ENCODE data around the gene RAB14. TPM values are rescaled to one million over a fixed set of nuclear protein-coding genes. Genes with fewer than 3 reads are reported as not detected.

The RAB14 gene
- total and polyA plus RNA-seq, 2 donors = 23.1 to 49.0 TPM

DNA sequence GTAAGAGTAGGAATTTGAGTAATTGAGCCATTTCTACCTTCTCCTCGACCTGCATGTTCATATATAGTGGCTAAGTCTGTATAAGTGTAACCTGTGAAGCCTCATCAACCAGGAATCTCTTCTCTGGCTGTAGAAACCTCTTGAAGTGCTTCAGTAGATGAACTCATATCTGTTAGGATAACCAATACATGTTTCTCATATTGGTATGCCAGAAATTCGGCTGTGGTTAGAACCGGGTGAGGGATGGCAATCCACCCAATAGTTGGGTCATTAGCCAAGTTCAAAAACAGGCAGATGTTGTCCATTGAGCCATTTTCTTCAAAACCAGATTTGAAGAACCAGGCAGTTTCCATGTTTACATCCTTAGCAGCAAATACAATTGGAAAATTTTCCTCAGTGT is 37.4 kb upstream of the RAB14 start:
- DNase-seq (ENCODE audit: low read depth in 6 of 9, low spot score in 9 of 9) = no peak
- Histone ChIP-seq H3K27me3 (ENCODE audit: control insufficient read depth in 2 of 2, insufficient read depth in 1 of 2, low read length in 1 of 2) (no peaks in the 10 kb centered on the region), H3K36me3 (ENCODE audit: control insufficient read depth in 2 of 2, insufficient read depth in 2 of 2, low read length in 1 of 2) (no peaks in the 10 kb centered on the region), H3K4me3 (ENCODE audit: low read length in 2 of 2) (no peak overlapping the region), H3K4me1 (ENCODE audit: control insufficient read depth in 2 of 2, insufficient read depth in 2 of 2, low read length in 2 of 2) (peaks cover 0 to 3% of the 10 kb centered on the region in 2 donors), H3K27ac (ENCODE audit: low read depth in 1 of 2, low read length in 1 of 2) (no peak overlapping the region), H3K9me3 (ENCODE audit: control insufficient read depth in 2 of 2, insufficient read depth in 1 of 2, low read length in 1 of 2) (no peaks in the 10 kb centered on the region)
- 95% methylated on average over 3 of the region's 3 CpGs for WGBS

DNA sequence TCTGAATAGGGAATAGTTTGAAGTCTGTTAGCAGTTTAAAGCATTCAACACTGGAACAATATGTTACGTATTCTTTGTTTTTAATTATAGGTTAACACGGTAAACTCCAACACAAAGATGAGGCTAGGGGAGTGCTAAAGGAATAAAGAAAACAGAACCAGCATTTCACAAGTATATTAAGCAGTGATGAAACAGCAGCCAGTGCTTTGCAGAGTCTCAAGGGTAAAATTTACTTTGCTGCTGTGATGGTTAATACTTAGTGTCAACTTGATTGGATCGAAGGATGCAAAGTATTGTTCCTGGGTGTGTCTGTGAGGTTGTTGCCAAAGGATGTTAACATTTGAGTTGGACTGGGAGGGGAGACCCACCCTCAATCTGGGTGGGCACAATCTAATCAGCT is 36.2 kb upstream of the RAB14 start:
- Histone ChIP-seq H3K27me3 (ENCODE audit: control insufficient read depth in 2 of 2, insufficient read depth in 1 of 2, low read length in 1 of 2) (no peaks in the 10 kb centered on the region), H3K36me3 (ENCODE audit: control insufficient read depth in 2 of 2, insufficient read depth in 2 of 2, low read length in 1 of 2) (no peaks in the 10 kb centered on the region), H3K4me1 (ENCODE audit: control insufficient read depth in 2 of 2, insufficient read depth in 2 of 2, low read length in 2 of 2) (peaks cover 0 to 3% of the 10 kb centered on the region in 2 donors), H3K27ac (ENCODE audit: low read depth in 1 of 2, low read length in 1 of 2) (no peak overlapping the region), H3K9me3 (ENCODE audit: control insufficient read depth in 2 of 2, insufficient read depth in 1 of 2, low read length in 1 of 2) (no peaks in the 10 kb centered on the region), H3K4me3 (ENCODE audit: low read length in 2 of 2) (no peak overlapping the region)
- WGBS = 98% methylated on average over 3 of the region's 3 CpGs
- no peak for DNase-seq (ENCODE audit: low read depth in 6 of 9, low spot score in 9 of 9)

DNA sequence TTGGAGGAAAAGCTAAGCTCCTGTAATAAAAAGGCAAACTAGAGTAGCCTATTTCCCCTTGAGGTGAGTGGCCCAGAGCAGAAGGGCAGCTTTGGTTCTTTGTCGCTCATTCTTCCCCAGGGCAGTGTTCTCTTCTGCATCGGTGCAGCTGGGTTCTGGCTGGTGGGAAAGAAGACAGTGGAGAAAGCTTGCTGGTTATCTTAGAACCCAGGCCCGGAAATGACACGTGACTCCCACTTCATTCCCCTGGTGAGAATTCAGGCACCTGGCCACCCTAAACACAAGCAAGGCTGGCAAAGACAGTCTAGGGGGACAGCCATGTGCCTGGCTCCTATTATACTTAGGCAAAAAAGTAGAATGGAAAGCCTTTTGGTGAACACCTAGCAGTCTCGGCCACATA is 33.8 kb upstream of the RAB14 start:
- no peak for DNase-seq (ENCODE audit: low read depth in 6 of 9, low spot score in 9 of 9)
- Histone ChIP-seq H3K9me3 (ENCODE audit: control insufficient read depth in 2 of 2, insufficient read depth in 1 of 2, low read length in 1 of 2) (no peaks in the 10 kb centered on the region), H3K4me3 (ENCODE audit: low read length in 2 of 2) (no peak overlapping the region), H3K27ac (ENCODE audit: low read depth in 1 of 2, low read length in 1 of 2) (no peak overlapping the region), H3K36me3 (ENCODE audit: control insufficient read depth in 2 of 2, insufficient read depth in 2 of 2, low read length in 1 of 2) (no peaks in the 10 kb centered on the region), H3K4me1 (ENCODE audit: control insufficient read depth in 2 of 2, insufficient read depth in 2 of 2, low read length in 2 of 2) (peaks cover 0 to 3% of the 10 kb centered on the region in 2 donors), H3K27me3 (ENCODE audit: control insufficient read depth in 2 of 2, insufficient read depth in 1 of 2, low read length in 1 of 2) (no peaks in the 10 kb centered on the region)
- 96% methylated on average over 5 of the region's 5 CpGs for WGBS

DNA sequence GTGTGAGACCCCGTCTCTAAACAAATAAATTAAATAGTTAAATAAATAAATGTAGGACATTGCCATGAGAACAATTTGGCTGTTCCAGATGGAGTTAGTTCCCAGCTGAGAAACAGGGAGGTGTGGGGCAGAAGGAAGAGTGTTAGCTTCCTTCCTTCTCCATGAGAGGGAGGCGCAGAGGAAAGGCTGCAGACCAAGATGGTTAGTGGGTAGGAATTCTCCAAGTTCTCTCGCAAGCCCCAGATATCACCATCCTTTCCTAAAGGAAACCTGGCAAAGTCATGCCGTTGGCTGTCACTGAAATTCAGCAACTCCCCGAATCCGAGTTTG is 33.1 kb upstream of the RAB14 start:
- Histone ChIP-seq H3K4me1 (ENCODE audit: control insufficient read depth in 2 of 2, insufficient read depth in 2 of 2, low read length in 2 of 2) (no peaks in the 10 kb centered on the region), H3K9me3 (ENCODE audit: control insufficient read depth in 2 of 2, insufficient read depth in 1 of 2, low read length in 1 of 2) (no peaks in the 10 kb centered on the region), H3K27me3 (ENCODE audit: control insufficient read depth in 2 of 2, insufficient read depth in 1 of 2, low read length in 1 of 2) (no peaks in the 10 kb centered on the region), H3K4me3 (ENCODE audit: low read length in 2 of 2) (no peak overlapping the region), H3K36me3 (ENCODE audit: control insufficient read depth in 2 of 2, insufficient read depth in 2 of 2, low read length in 1 of 2) (no peaks in the 10 kb centered on the region), H3K27ac (ENCODE audit: low read depth in 1 of 2, low read length in 1 of 2) (no peak overlapping the region)
- no peak for DNase-seq (ENCODE audit: low read depth in 6 of 9, low spot score in 9 of 9)
- 96% methylated on average over 6 of the region's 6 CpGs for WGBS

DNA sequence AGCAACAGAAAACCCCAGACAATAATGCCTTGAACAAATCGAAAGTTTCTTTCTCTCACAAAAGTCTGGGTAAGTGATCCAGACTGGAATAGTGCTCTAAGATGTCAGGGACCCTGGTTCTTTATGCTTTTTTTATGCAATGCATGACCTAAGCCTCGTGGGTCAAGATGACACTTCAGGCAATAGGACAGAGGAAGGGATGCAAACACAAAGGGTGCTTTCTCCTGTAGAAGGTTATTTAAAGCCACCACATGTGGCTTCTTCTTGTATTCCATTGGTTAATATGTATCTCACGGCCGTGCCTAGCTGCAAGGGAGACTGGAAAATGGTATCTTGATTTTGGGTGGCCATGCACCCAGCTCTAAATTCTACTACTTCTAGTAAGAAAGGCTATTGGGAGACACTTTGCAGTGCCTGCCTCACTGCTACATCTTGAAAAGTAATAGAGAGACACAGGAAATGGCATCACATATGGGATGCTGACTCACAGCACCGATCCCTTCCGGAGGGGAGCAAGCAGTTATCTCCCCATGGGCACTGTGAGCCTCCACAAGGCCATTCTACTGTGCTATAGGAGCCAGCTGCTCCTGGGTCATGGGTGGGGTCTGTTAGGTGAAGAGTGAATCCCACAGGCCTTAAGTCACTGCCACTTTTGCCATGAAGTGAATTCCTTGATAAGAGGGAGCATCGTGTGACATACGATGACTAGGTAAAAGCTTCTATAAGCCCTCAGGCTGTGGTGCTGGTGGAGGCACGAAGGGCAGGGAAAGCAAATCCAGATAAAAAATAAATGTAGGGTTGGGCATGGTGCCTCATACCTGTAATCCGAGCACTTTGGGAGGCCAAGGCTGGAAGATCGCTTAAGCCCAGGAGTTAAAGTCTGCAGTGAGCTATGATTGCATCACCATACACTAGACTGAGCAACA is 32.5 kb upstream of the RAB14 start:
- H3K27me3 ChIP-seq (ENCODE audit: control insufficient read depth in 2 of 2, insufficient read depth in 1 of 2, low read length in 1 of 2) = no peaks in the 10 kb centered on the region
- WGBS = 97% methylated on average over 11 of the region's 11 CpGs
- H3K9me3 ChIP-seq (ENCODE audit: control insufficient read depth in 2 of 2, insufficient read depth in 1 of 2, low read length in 1 of 2) = no peaks in the 10 kb centered on the region
- no peaks in the 10 kb centered on the region for H3K4me1 ChIP-seq (ENCODE audit: control insufficient read depth in 2 of 2, insufficient read depth in 2 of 2, low read length in 2 of 2)
- H3K36me3 ChIP-seq (ENCODE audit: control insufficient read depth in 2 of 2, insufficient read depth in 2 of 2, low read length in 1 of 2) = no peaks in the 10 kb centered on the region
- no peak overlapping the region for H3K27ac ChIP-seq (ENCODE audit: low read depth in 1 of 2, low read length in 1 of 2)
- DNase-seq (ENCODE audit: low read depth in 6 of 9, low spot score in 9 of 9) = no peak
- H3K4me3 ChIP-seq (ENCODE audit: low read length in 2 of 2) = no peak overlapping the region

DNA sequence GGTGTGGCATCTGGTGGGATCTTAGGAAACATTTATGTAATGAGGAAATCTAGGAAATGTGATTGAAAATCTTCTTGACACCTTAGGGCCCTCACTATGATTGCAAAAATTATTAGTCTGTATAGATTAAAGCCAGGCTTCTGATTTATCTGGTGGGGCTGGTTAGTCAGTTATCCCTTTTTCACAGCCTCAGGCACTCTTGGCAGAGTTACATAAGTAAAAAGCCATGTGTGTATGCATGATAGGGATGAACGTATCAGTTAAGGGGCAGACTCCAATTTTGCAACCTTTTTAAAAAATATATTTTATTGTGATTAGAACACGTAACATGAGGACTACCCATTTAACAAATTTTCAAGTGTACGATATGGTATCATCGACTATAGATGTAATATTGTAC is 30.6 kb upstream of the RAB14 start:
- WGBS = 97% methylated on average over 4 of the region's 4 CpGs
- no peak for DNase-seq (ENCODE audit: low read depth in 6 of 9, low spot score in 9 of 9)
- no peaks in the 10 kb centered on the region for H3K9me3 ChIP-seq (ENCODE audit: control insufficient read depth in 2 of 2, insufficient read depth in 1 of 2, low read length in 1 of 2)
- no peaks in the 10 kb centered on the region for H3K4me1 ChIP-seq (ENCODE audit: control insufficient read depth in 2 of 2, insufficient read depth in 2 of 2, low read length in 2 of 2)
- H3K4me3 ChIP-seq (ENCODE audit: low read length in 2 of 2) = no peak overlapping the region
- no peaks in the 10 kb centered on the region for H3K27me3 ChIP-seq (ENCODE audit: control insufficient read depth in 2 of 2, insufficient read depth in 1 of 2, low read length in 1 of 2)
- no peaks in the 10 kb centered on the region for H3K36me3 ChIP-seq (ENCODE audit: control insufficient read depth in 2 of 2, insufficient read depth in 2 of 2, low read length in 1 of 2)
- H3K27ac ChIP-seq (ENCODE audit: low read depth in 1 of 2, low read length in 1 of 2) = no peak overlapping the region

DNA sequence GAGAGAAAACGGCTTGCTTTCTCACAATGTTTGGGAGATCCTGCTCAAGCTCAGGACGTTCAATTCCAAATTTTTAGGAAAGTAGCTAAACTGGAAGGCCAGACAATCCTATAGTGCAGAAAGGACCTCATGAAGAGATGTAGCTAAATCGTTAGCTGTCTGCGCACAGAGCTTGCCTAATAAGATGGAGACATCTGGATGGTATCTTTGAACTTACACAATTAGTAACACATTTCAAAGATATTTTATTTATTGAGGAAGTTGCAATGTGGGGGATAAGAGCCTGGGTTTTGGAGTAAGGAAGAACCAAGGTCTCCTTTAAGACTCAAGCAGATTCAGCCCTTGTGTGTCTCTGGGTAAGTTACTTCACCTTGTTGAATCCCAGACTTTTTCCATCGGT is 28.6 kb upstream of the RAB14 start:
- DNase-seq (ENCODE audit: low read depth in 6 of 9, low spot score in 9 of 9) = no peak
- WGBS = 95% methylated on average over 5 of the region's 5 CpGs
- Histone ChIP-seq H3K4me1 (ENCODE audit: control insufficient read depth in 2 of 2, insufficient read depth in 2 of 2, low read length in 2 of 2) (no peaks in the 10 kb centered on the region), H3K27me3 (ENCODE audit: control insufficient read depth in 2 of 2, insufficient read depth in 1 of 2, low read length in 1 of 2) (no peaks in the 10 kb centered on the region), H3K9me3 (ENCODE audit: control insufficient read depth in 2 of 2, insufficient read depth in 1 of 2, low read length in 1 of 2) (no peaks in the 10 kb centered on the region), H3K27ac (ENCODE audit: low read depth in 1 of 2, low read length in 1 of 2) (no peak overlapping the region), H3K4me3 (ENCODE audit: low read length in 2 of 2) (no peak overlapping the region), H3K36me3 (ENCODE audit: control insufficient read depth in 2 of 2, insufficient read depth in 2 of 2, low read length in 1 of 2) (no peaks in the 10 kb centered on the region)

DNA sequence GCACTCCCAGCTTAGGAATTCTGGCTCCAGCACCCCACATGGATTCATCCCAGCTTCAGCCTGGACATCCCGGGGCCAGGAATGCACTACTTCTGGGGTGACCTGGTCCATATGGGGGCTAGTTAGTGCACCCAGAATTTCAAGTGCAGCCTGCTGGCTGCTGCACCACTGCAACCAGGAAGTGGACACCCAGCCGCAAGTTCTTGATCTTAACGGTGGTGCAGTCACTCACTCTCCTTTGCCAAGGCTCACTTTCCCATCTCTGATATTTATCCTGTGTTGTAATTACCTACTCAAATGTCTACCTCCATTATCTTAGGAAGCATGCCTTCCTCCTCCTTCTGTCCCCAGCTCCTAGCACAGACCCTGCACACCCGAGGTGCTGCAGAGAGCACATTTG is 26.2 kb upstream of the RAB14 start:
- Histone ChIP-seq H3K27me3 (ENCODE audit: control insufficient read depth in 2 of 2, insufficient read depth in 1 of 2, low read length in 1 of 2) (no peaks in the 10 kb centered on the region), H3K4me1 (ENCODE audit: control insufficient read depth in 2 of 2, insufficient read depth in 2 of 2, low read length in 2 of 2) (no peaks in the 10 kb centered on the region), H3K4me3 (ENCODE audit: low read length in 2 of 2) (no peak overlapping the region), H3K9me3 (ENCODE audit: control insufficient read depth in 2 of 2, insufficient read depth in 1 of 2, low read length in 1 of 2) (no peaks in the 10 kb centered on the region), H3K27ac (ENCODE audit: low read depth in 1 of 2, low read length in 1 of 2) (no peak overlapping the region), H3K36me3 (ENCODE audit: control insufficient read depth in 2 of 2, insufficient read depth in 2 of 2, low read length in 1 of 2) (no peaks in the 10 kb centered on the region)
- WGBS = 88% methylated on average over 4 of the region's 4 CpGs
- DNase-seq (ENCODE audit: low read depth in 6 of 9, low spot score in 9 of 9) = no peak

DNA sequence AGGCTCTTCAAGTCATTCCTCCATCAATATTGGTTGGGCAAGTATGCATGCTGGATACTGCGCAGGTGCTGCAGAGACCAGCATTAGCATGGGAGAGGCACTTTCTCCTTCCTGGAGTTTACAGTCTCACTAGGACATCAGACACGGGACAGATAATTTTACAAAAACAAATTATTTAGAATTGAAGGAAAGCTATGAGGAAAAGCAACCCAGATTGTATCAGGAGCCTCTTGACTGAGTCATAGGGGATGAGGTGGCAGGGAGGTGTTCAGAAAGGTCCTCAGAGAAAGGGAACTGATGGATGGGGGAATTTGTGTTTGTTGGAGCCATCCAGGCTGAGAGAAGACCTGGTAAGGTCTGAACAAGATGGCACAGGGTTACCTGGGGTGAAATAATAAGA is 24.5 kb upstream of the RAB14 start:
- no peaks in the 10 kb centered on the region for H3K9me3 ChIP-seq (ENCODE audit: control insufficient read depth in 2 of 2, insufficient read depth in 1 of 2, low read length in 1 of 2)
- 97% methylated on average over 2 of the region's 2 CpGs for WGBS
- H3K27me3 ChIP-seq (ENCODE audit: control insufficient read depth in 2 of 2, insufficient read depth in 1 of 2, low read length in 1 of 2) = no peaks in the 10 kb centered on the region
- no peak overlapping the region for H3K27ac ChIP-seq (ENCODE audit: low read depth in 1 of 2, low read length in 1 of 2)
- no peaks in the 10 kb centered on the region for H3K36me3 ChIP-seq (ENCODE audit: control insufficient read depth in 2 of 2, insufficient read depth in 2 of 2, low read length in 1 of 2)
- no peak overlapping the region for H3K4me3 ChIP-seq (ENCODE audit: low read length in 2 of 2)
- no peak for DNase-seq (ENCODE audit: low read depth in 6 of 9, low spot score in 9 of 9)
- peaks cover 0 to 2% of the 10 kb centered on the region in 2 donors for H3K4me1 ChIP-seq (ENCODE audit: control insufficient read depth in 2 of 2, insufficient read depth in 2 of 2, low read length in 2 of 2)

Measured in thymus (tissue), 11 donors.